Immature natural killer cell (primary cell): Measurements from ENCODE around the gene CDCA5. TPM values are rescaled to one million over a fixed set of nuclear protein-coding genes. Genes with fewer than 3 reads are reported as not detected.

ENCODE experiments used
- polyA plus RNA-seq, 3 donors: library from polyadenylated mRNA; unstranded; fragments of 300-500 nt; fragmentation: Illumina TruSeq; gene quantifications; one replicate each; pipeline ENCODE4 v1.2.3, GENCODE V29; 2021

Gene CDCA5
- polyA plus RNA-seq, 3 donors from 2014 or later, result 1.8 to 2.9 (median 2.4) TPM

Other genes starting within 250 kb of the CDCA5 start
- under 1 TPM in 2 of 3 donors, not detected in 1; 0.13 to 0.22 TPM for gene CDC42BPG, start 239.4 kb downstream of the CDCA5 start, polyA plus RNA-seq
- 100 to 1,000 TPM; 136 to 247 (median 160) TPM for gene EHD1, start 205.4 kb downstream of the CDCA5 start, polyA plus RNA-seq
- gene ATG2A, start 166.8 kb downstream of the CDCA5 start, polyA plus RNA-seq, result 10 to 100 TPM in 1 of 3 donors, 1 to 10 TPM in 2; 3.7 to 10.0 (median 6.7) TPM
- gene PPP2R5B, start 159.4 kb downstream of the CDCA5 start, polyA plus RNA-seq, result 10 to 100 TPM in 2 of 3 donors, 1 to 10 TPM in 1; 7.8 to 14.6 (median 14.0) TPM
- gene GPHA2, start 148.1 kb downstream of the CDCA5 start, polyA plus RNA-seq, result not detected
- not detected for gene MAJIN, start 111.9 kb downstream of the CDCA5 start, polyA plus RNA-seq
- not detected for gene BATF2, start 87.1 kb downstream of the CDCA5 start, polyA plus RNA-seq
- 100 to 1,000 TPM in 1 of 3 donors, 10 to 100 TPM in 2; 79.1 to 101 (median 80.1) TPM for gene ARL2, start 69.9 kb downstream of the CDCA5 start, polyA plus RNA-seq
- gene SNX15, start 56.6 kb downstream of the CDCA5 start, polyA plus RNA-seq, result 10 to 100 TPM; 14.5 to 20.6 (median 19.9) TPM
- 10 to 100 TPM in 1 of 3 donors, 1 to 10 TPM in 2; 3.8 to 11.7 (median 9.2) TPM for gene SAC3D1, start 42.8 kb downstream of the CDCA5 start, polyA plus RNA-seq
- gene NAALADL1, start 25.5 kb downstream of the CDCA5 start, polyA plus RNA-seq, result 100 to 1,000 TPM in 1 of 3 donors, 10 to 100 TPM in 2; 64.4 to 103 (median 88.7) TPM
- gene ZFPL1, start 182 bp upstream of the CDCA5 start, polyA plus RNA-seq, result 10 to 100 TPM; 28.3 to 31.2 (median 29.8) TPM
- 100 to 1,000 TPM in 1 of 3 donors, 10 to 100 TPM in 2; 70.3 to 102 (median 87.7) TPM for gene VPS51, start 12.2 kb upstream of the CDCA5 start, polyA plus RNA-seq
- 10 to 100 TPM; 12.8 to 16.8 (median 15.4) TPM for gene TM7SF2, start 27.8 kb upstream of the CDCA5 start, polyA plus RNA-seq
- gene ZNHIT2, start 33.7 kb upstream of the CDCA5 start, polyA plus RNA-seq, result 10 to 100 TPM; 15.5 to 25.8 (median 23.9) TPM
- 1,000 to 10,000 TPM in 1 of 3 donors, 100 to 1,000 TPM in 2; 576 to 1,241 (median 681) TPM for gene FAU, start 38.1 kb upstream of the CDCA5 start, polyA plus RNA-seq
- 100 to 1,000 TPM in 2 of 3 donors, 10 to 100 TPM in 1; 98.3 to 113 (median 105) TPM for gene MRPL49, start 38.3 kb upstream of the CDCA5 start, polyA plus RNA-seq
- gene SYVN1, start 50.5 kb upstream of the CDCA5 start, polyA plus RNA-seq, result 10 to 100 TPM in 1 of 3 donors, 1 to 10 TPM in 2; 2.3 to 21.8 (median 7.7) TPM
- gene SPDYC, start 86.2 kb upstream of the CDCA5 start, polyA plus RNA-seq, result not detected
- gene CAPN1, start 97.9 kb upstream of the CDCA5 start, polyA plus RNA-seq, result 100 to 1,000 TPM; 124 to 155 (median 148) TPM
- 10 to 100 TPM; 10.1 to 11.8 (median 11.8) TPM for gene POLA2, start 177.9 kb upstream of the CDCA5 start, polyA plus RNA-seq
- gene CDC42EP2, start 230.8 kb upstream of the CDCA5 start, polyA plus RNA-seq, result not detected
- gene DPF2, start 249.8 kb upstream of the CDCA5 start, polyA plus RNA-seq, result 10 to 100 TPM; 44.9 to 63.5 (median 53.9) TPM